ENCODE measurements around the gene ZNF410. TPM values are rescaled to one million over a fixed set of nuclear protein-coding genes. Genes with fewer than 3 reads are reported as not detected.

ZNF410 gene
- total and polyA plus RNA-seq, 2 of the 8 experiments (the other 6 are each of a cell fraction or from before 2014, with no cell fraction given), result 11.2 to 18.9 TPM

GRCh38 chr14:73945159-73945670 is 58.6 kb downstream of the ZNF410 start:
- Histone ChIP-seq H3K36me3 (ENCODE audit: control insufficient read depth in 2 of 4, insufficient read depth in 4 of 4, low read length in 3 of 4) (no peaks in the 10 kb centered on the region), H3K18ac (ENCODE audit: extremely low read depth, low read length) (no peak overlapping the region)
- POLR2A ChIA-PET (ENCODE audit: partially characterized antibody), result no interaction called here
- TF ChIP-seq BACH1 (IDR thresholded peaks at IDR 0.05; ENCODE audit: low read length) (no peak), GTF2F1 (IDR thresholded peaks at IDR 0.05; ENCODE audit: borderline replicate concordance, low read depth, low read length) (no peak), TEAD4 (IDR thresholded peaks at IDR 0.05; ENCODE audit: low read depth, low read length) (no peak), SIX5 (IDR thresholded peaks at IDR 0.05; ENCODE audit: low read depth, low read length) (no peak), CREB1 (IDR thresholded peaks at IDR 0.05) (no peak), E2F6 (IDR thresholded peaks at IDR 0.05) (no peak), EZH2 (IDR thresholded peaks at IDR 0.05; ENCODE audit: low read depth, low read length, severe bottlenecking) (no peak), ATF3 (IDR thresholded peaks at IDR 0.05; ENCODE audit: insufficient read depth, low read depth, low read length) (no peak), EP300 (IDR thresholded peaks at IDR 0.05; ENCODE audit: borderline replicate concordance in 1 of 2, low read depth in 2 of 2, low read length in 2 of 2) (no peak), SIN3A (conservative IDR thresholded peaks at IDR 0.05 in 1 of 2, IDR thresholded peaks at IDR 0.05 in 1 of 2; ENCODE audit: low read depth in 1 of 2, low read length in 2 of 2) (no peak), CTBP2 (IDR thresholded peaks at IDR 0.05; ENCODE audit: borderline replicate concordance, insufficient read depth, insufficient read length, low read length) (no peak), CHD2 (IDR thresholded peaks at IDR 0.05; ENCODE audit: low read length) (no peak)

More at GRCh38 chr14:73945159-73945670, 58.6 kb downstream of the ZNF410 start:
- Histone ChIP-seq H3K9me3 (ENCODE audit: insufficient read depth in 2 of 2, low read depth in 1 of 2, low read length in 1 of 2) (no peaks in the 10 kb centered on the region), H3K4me1 (replicated peaks in 1 of 4; ENCODE audit: control insufficient read depth in 3 of 4, insufficient read depth in 4 of 4, low read length in 3 of 4) (no peaks in the 10 kb centered on the region), H3K9ac (replicated peaks in 1 of 4; ENCODE audit: extremely low read depth in 1 of 4, low read depth in 3 of 4, low read length in 3 of 4) (no peak overlapping the region), H2AK5ac (ENCODE audit: low read depth, low read length) (no peak overlapping the region), H3K14ac (ENCODE audit: insufficient read length) (no peak overlapping the region), H3K4me3 (ENCODE audit: extremely low read depth in 1 of 4, insufficient read depth in 2 of 4, low read depth in 3 of 4, low read length in 4 of 4) (no peak overlapping the region), H4K91ac (replicated peaks; ENCODE audit: insufficient read length, low read length) (no peak overlapping the region), H2BK20ac (ENCODE audit: low read length) (no peak overlapping the region), H2BK12ac (ENCODE audit: low read depth, low read length) (no peak overlapping the region), H3K79me2 (ENCODE audit: control insufficient read depth in 1 of 2, insufficient read depth in 2 of 2, low read length in 2 of 2) (no peaks in the 10 kb centered on the region), H4K20me1 (replicated peaks in 1 of 2; ENCODE audit: control insufficient read depth in 1 of 2, insufficient read depth in 2 of 2, low read length in 2 of 2) (no peaks in the 10 kb centered on the region), H2BK15ac (ENCODE audit: low read length) (no peak overlapping the region), H3K27ac (ENCODE audit: low read depth, low read length) (no peak overlapping the region), H2BK120ac (replicated peaks; ENCODE audit: low read depth, low read length) (no peak overlapping the region), H4K5ac (ENCODE audit: insufficient read length, low read depth, low read length) (no peak overlapping the region), H3K4ac (replicated peaks; ENCODE audit: insufficient read length, low read depth, low read length) (no peak overlapping the region), H2AFZ (ENCODE audit: low read length) (no peak overlapping the region), H3K79me1 (ENCODE audit: low read depth, low read length) (no peaks in the 10 kb centered on the region), H3K27me3 (replicated peaks in 1 of 4; ENCODE audit: control insufficient read depth in 3 of 4, extremely low read depth in 1 of 4, insufficient read depth in 3 of 4, low read length in 3 of 4) (no peaks in the 10 kb centered on the region), H4K8ac (ENCODE audit: extremely low read depth, insufficient read depth, low read length) (no peak overlapping the region), H3K4me2 (ENCODE audit: insufficient read depth in 1 of 2, low read depth in 2 of 2, low read length in 2 of 2) (no peak overlapping the region), H3K23me2 (ENCODE audit: low read depth, low read length) (no peaks in the 10 kb centered on the region; the same call in 1 of the 2 replicates), H3K23ac (ENCODE audit: insufficient read length) (no peak overlapping the region), H2BK5ac (ENCODE audit: low read depth, low read length) (no peak overlapping the region), H3K56ac (replicated peaks; ENCODE audit: insufficient read length, low read depth, low read length) (no peak overlapping the region)
- CTCF ChIA-PET (ENCODE audit: partially characterized antibody), result interaction anchor here (0.6 to 2.3 kb wide), 2 partner anchors 9 to 152 kb away, joined by 3 to 12 read pairs; no protein-coding TSS in a partner anchor
- 71% methylated on average over 4 of the region's 4 CpGs; no CpG with 5 or more reads in 1 of the 2 experiments for WGBS, 2 experiments (ENCODE audit: extremely low coverage in 1 of 2, insufficient coverage in 1 of 2, insufficient read length in 1 of 2, insufficient replicate concordance in 2 of 2, low coverage in 1 of 2, low lambda C conversion rate in 2 of 2, missing lambda C conversion rate in 1 of 2)
- DNase-seq (ENCODE audit: low read depth in 1 of 2, low spot score in 2 of 2), result no peak
- FAIRE-seq, result no peak

Data from H1 (cell line).